Activated T-helper 1 cell treated with Interleukin-2 at 50 U/mL for 16 hours (primary cell): ENCODE results near the gene WAC.
"Not testable (repeated sequence)": the region's sequence is repeated elsewhere in the genome, so short reads cannot be mapped to it uniquely, and the experiment has no call there.

ENCODE experiments used
- DNase-seq: peaks from one replicate; pipeline ENCODE4 v3.0.0-alpha.2; 2020; ENCODE audit warnings: low read depth

Gene WAC

GRCh38 chr10:28532337-28533185, at the start of gene WAC:
Gene WAC, plus strand, starts transcription at chr10:28533118. Its CDS starts 462 bp downstream, at chr10:28533580.
- DNase-seq, result peak; percentile 95

- DNase-seq, result no peak
Measured at GRCh38 chr10:28489206-28489605, 43.7 kb upstream of the WAC start.

GRCh38 chr10:28490256-28490865, 42.6 kb upstream of the WAC start:
- not testable (repeated sequence) for DNase-seq

- DNase-seq, result no peak
Measured at GRCh38 chr10:28492116-28492920, 40.6 kb upstream of the WAC start.

GRCh38 chr10:28494420-28494819, 38.5 kb upstream of the WAC start:
- no peak for DNase-seq

GRCh38 chr10:28495084-28495483, 37.8 kb upstream of the WAC start:
- DNase-seq, result no peak

GRCh38 chr10:28496017-28496416, 36.9 kb upstream of the WAC start:
- no peak for DNase-seq

GRCh38 chr10:28496481-28496961, 36.4 kb upstream of the WAC start:
- no peak for DNase-seq

- DNase-seq, result no peak
Measured at GRCh38 chr10:28497313-28498126, 35.4 kb upstream of the WAC start.

- not testable (repeated sequence) for DNase-seq
Measured at GRCh38 chr10:28500203-28500602, 32.7 kb upstream of the WAC start.

GRCh38 chr10:28503114-28503513, 29.8 kb upstream of the WAC start:
- no peak for DNase-seq

- DNase-seq, result no peak
Measured at GRCh38 chr10:28505359-28505959, 27.5 kb upstream of the WAC start.

- no peak for DNase-seq
Measured at GRCh38 chr10:28508304-28508925, 24.5 kb upstream of the WAC start.

- DNase-seq, result no peak
Measured at GRCh38 chr10:28509286-28509685, 23.6 kb upstream of the WAC start.

- no peak for DNase-seq
Measured at GRCh38 chr10:28514648-28515047, 18.3 kb upstream of the WAC start.

GRCh38 chr10:28520346-28520745, 12.6 kb upstream of the WAC start:
- DNase-seq, result no peak

GRCh38 chr10:28520828-28521227, 12.1 kb upstream of the WAC start:
- not testable (repeated sequence) for DNase-seq

- DNase-seq, result not testable (repeated sequence)
Measured at GRCh38 chr10:28521961-28522360, 11.0 kb upstream of the WAC start.

- DNase-seq, result no peak
Measured at GRCh38 chr10:28523725-28524252, 9.1 kb upstream of the WAC start.

GRCh38 chr10:28530751-28531150, 2.2 kb upstream of the WAC start:
- DNase-seq, result no peak

- no peak for DNase-seq
Measured at GRCh38 chr10:28533186-28533564, 257 bp downstream of the WAC start.
